Stomach smooth muscle (tissue), 2 donors: ENCODE measurements around the gene HAUS8.
A peak's percentile ranks its signal among the peaks of the same experiment; 100 is the strongest.
"Not testable (repeated sequence)": the region's sequence is repeated elsewhere in the genome, so short reads cannot be mapped to it uniquely, and the experiment has no call there.

Experiments used
- H3K27ac ChIP-seq: one replicate; pipeline ENCODE4 v1.7.0; 2013; ENCODE audit warnings: mild to moderate bottlenecking, low read length, inconsistent platforms
- H3K27me3 ChIP-seq, 2 donors: one replicate each; pipeline ENCODE4 v1.7.0; 2013; ENCODE audit warnings: low read length in 2 of 2; ENCODE audit not compliant: insufficient read depth in 2 of 2, control insufficient read depth in 1 of 2
- H3K36me3 ChIP-seq, 2 donors: one replicate each; pipeline ENCODE4 v1.7.0; 2013; ENCODE audit warnings: low read length in 2 of 2; ENCODE audit not compliant: control insufficient read depth in 2 of 2, insufficient read depth in 2 of 2
- H3K4me1 ChIP-seq: one replicate; pipeline ENCODE4 v1.7.0; 2013; ENCODE audit warnings: low read length; ENCODE audit not compliant: control insufficient read depth, insufficient read depth
- H3K4me3 ChIP-seq, 2 donors: one replicate each; pipeline ENCODE4 v1.7.0; 2013; ENCODE audit warnings: low read length in 2 of 2
- H3K9ac ChIP-seq, 2 donors: one replicate each; pipeline ENCODE4 v1.7.0; 2013; ENCODE audit warnings: low read length in 2 of 2, mild to moderate bottlenecking in 1 of 2
- H3K9me3 ChIP-seq, 2 donors: one replicate each; pipeline ENCODE4 v1.7.0; 2013; ENCODE audit warnings: low read length in 2 of 2; ENCODE audit not compliant: control insufficient read depth in 2 of 2
- donor health status: healthy.
- donor health status: Pancreatic carcinoma.

The HAUS8 gene

GRCh38 chr19:17111766-17112165 is 36.5 kb upstream of the HAUS8 start:
- Histone ChIP-seq H3K27me3 (no peaks in the 10 kb centered on the region), H3K4me3 (no peak overlapping the region), H3K9me3 (no peaks in the 10 kb centered on the region), H3K4me1 (peaks cover 34% of the 10 kb centered on the region), H3K9ac (no peak overlapping the region), H3K36me3 (peaks cover 10 to 13% of the 10 kb centered on the region in 2 donors), H3K27ac (no peak overlapping the region)

- peaks cover 10 to 18% of the 10 kb centered on the region in 2 donors for H3K36me3 ChIP-seq
- H3K4me3 ChIP-seq, result no peak overlapping the region
- no peaks in the 10 kb centered on the region for H3K9me3 ChIP-seq
- no peaks in the 10 kb centered on the region for H3K27me3 ChIP-seq
- peaks cover 34% of the 10 kb centered on the region for H3K4me1 ChIP-seq
- no peak overlapping the region for H3K27ac ChIP-seq
- no peak overlapping the region for H3K9ac ChIP-seq
Measured at GRCh38 chr19:17110599-17110966, 35.3 kb upstream of the HAUS8 start.

GRCh38 chr19:17109962-17110598 is 34.8 kb upstream of the HAUS8 start:
- no peaks in the 10 kb centered on the region for H3K9me3 ChIP-seq
- H3K4me1 ChIP-seq, result peaks cover 34% of the 10 kb centered on the region
- H3K27ac ChIP-seq, result no peak overlapping the region
- no peak overlapping the region for H3K4me3 ChIP-seq
- no peaks in the 10 kb centered on the region for H3K27me3 ChIP-seq
- no peak overlapping the region for H3K9ac ChIP-seq
- H3K36me3 ChIP-seq, result peaks cover 12 to 20% of the 10 kb centered on the region in 2 donors

GRCh38 chr19:17109300-17109699 is 34.0 kb upstream of the HAUS8 start:
- Histone ChIP-seq H3K9ac (no peak overlapping the region), H3K4me1 (peaks cover 30% of the 10 kb centered on the region), H3K27me3 (no peaks in the 10 kb centered on the region), H3K9me3 (no peaks in the 10 kb centered on the region), H3K27ac (no peak overlapping the region), H3K4me3 (no peak overlapping the region), H3K36me3 (peaks cover 12 to 20% of the 10 kb centered on the region in 2 donors)

GRCh38 chr19:17108453-17108784 is 33.2 kb upstream of the HAUS8 start:
- Histone ChIP-seq H3K9ac (peak overlapping the region; percentile 29 to 44), H3K4me1 (peaks cover 21% of the 10 kb centered on the region), H3K4me3 (peak overlapping the region; percentile 48 to 58), H3K36me3 (peaks cover 14 to 24% of the 10 kb centered on the region in 2 donors), H3K27me3 (no peaks in the 10 kb centered on the region), H3K9me3 (no peaks in the 10 kb centered on the region), H3K27ac (peak overlapping the region; percentile 94)

- Histone ChIP-seq H3K4me1 (peaks cover 21% of the 10 kb centered on the region), H3K9ac (peak overlapping the region; percentile 47 to 51), H3K9me3 (no peaks in the 10 kb centered on the region), H3K27ac (peak overlapping the region; percentile 94), H3K4me3 (peak overlapping the region; percentile 48 to 58), H3K36me3 (peaks cover 15 to 30% of the 10 kb centered on the region in 2 donors), H3K27me3 (no peaks in the 10 kb centered on the region)
Measured at GRCh38 chr19:17107546-17108452, 32.5 kb upstream of the HAUS8 start.

- peaks cover 20 to 34% of the 10 kb centered on the region in 2 donors for H3K36me3 ChIP-seq
- H3K27ac ChIP-seq, result peak overlapping the region; percentile 94
- H3K4me3 ChIP-seq, result peak overlapping the region in 1 of 2 donors; percentile 58
- H3K9me3 ChIP-seq, H3K9ac ChIP-seq, H3K27me3 ChIP-seq: not testable (repeated sequence)
- peaks cover 16% of the 10 kb centered on the region for H3K4me1 ChIP-seq
Measured at GRCh38 chr19:17106964-17107363, 31.7 kb upstream of the HAUS8 start.

GRCh38 chr19:17105556-17105955 is 30.3 kb upstream of the HAUS8 start:
- H3K27ac ChIP-seq, result no peak overlapping the region

GRCh38 chr19:17104679-17105078 is 29.4 kb upstream of the HAUS8 start:
- Histone ChIP-seq H3K4me3 (no peak overlapping the region), H3K36me3 (peaks cover 17 to 26% of the 10 kb centered on the region in 2 donors), H3K27me3 (no peaks in the 10 kb centered on the region), H3K27ac (no peak overlapping the region), H3K9ac (no peak overlapping the region), H3K4me1 (peaks cover 16% of the 10 kb centered on the region), H3K9me3 (no peaks in the 10 kb centered on the region)

More at GRCh38 chr19:17105556-17105955, 30.3 kb upstream of the HAUS8 start:
- H3K36me3 ChIP-seq, result peaks cover 19 to 32% of the 10 kb centered on the region in 2 donors
- H3K4me1 ChIP-seq, result peaks cover 16% of the 10 kb centered on the region
- no peak overlapping the region for H3K9ac ChIP-seq
- no peaks in the 10 kb centered on the region for H3K9me3 ChIP-seq
- H3K27me3 ChIP-seq, result no peaks in the 10 kb centered on the region
- H3K4me3 ChIP-seq, result no peak overlapping the region

- Histone ChIP-seq H3K4me1 (peaks cover 12% of the 10 kb centered on the region), H3K4me3 (no peak overlapping the region), H3K27ac (no peak overlapping the region), H3K9ac (no peak overlapping the region), H3K27me3 (no peaks in the 10 kb centered on the region), H3K9me3 (no peaks in the 10 kb centered on the region), H3K36me3 (peaks cover 17 to 26% of the 10 kb centered on the region in 2 donors)
Measured at GRCh38 chr19:17103177-17103576, 27.9 kb upstream of the HAUS8 start.
